ENCODE results near the gene CTSL. TPM values are rescaled to one million over a fixed set of nuclear protein-coding genes. Genes with fewer than 3 reads are reported as not detected.

CTSL gene
- total RNA-seq, 1 experiment from 2014 or later, result 39.7 TPM

- TF ChIP-seq, protein P1, sequence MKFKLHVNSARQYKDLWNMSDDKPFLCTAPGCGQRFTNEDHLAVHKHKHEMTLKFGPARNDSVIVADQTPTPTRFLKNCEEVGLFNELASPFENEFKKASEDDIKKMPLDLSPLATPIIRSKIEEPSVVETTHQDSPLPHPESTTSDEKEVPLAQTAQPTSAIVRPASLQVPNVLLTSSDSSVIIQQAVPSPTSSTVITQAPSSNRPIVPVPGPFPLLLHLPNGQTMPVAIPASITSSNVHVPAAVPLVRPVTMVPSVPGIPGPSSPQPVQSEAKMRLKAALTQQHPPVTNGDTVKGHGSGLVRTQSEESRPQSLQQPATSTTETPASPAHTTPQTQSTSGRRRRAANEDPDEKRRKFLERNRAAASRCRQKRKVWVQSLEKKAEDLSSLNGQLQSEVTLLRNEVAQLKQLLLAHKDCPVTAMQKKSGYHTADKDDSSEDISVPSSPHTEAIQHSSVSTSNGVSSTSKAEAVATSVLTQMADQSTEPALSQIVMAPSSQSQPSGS (CRISPR knock-in tag; IDR thresholded peaks at IDR 0.05; ENCODE audit: borderline replicate concordance, low read depth), result no peak
- TF ChIP-seq HMGA2 (CRISPR knock-in tag; IDR thresholded peaks at IDR 0.05) (no peak), ZNF396 (CRISPR knock-in tag; IDR thresholded peaks at IDR 0.05; ENCODE audit: borderline replicate concordance) (no peak), ATF1 (CRISPR knock-in tag; IDR thresholded peaks at IDR 0.05) (no peak), ZNF263 (CRISPR knock-in tag; IDR thresholded peaks at IDR 0.05; ENCODE audit: low read depth) (no peak), NFATC4 (CRISPR knock-in tag; IDR thresholded peaks at IDR 0.05) (no peak)
Measured at GRCh38 chr9:87718852-87719612, 6.9 kb upstream of the CTSL start (continued).

DNA sequence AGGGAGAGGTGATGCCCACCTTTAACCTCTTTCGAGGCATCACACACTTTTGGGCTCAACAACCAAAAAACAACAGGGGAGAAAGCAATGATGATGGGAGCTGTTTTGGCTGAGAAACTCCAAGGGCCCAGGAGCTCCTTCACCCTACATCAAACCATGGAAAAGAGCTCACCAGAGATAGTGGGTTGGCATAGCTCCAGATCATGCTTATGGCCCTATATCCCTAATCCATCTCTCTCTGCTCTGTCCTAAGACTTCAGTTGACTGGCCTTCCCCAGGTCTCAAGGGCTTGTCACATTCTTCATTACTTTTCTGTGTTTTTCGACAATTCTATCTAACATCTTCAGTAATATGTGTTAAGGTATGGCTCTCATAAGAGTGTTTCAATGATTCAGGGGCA, 5.7 kb upstream of the CTSL start:
- peaks cover 23% of the 10 kb centered on the region for H3K27me3 Mint-ChIP-seq (ENCODE audit: low read depth)
- CTCF ChIA-PET, result no interaction called here
- H3K4me3 Mint-ChIP-seq, result no peak overlapping the region
- no peaks in the 10 kb centered on the region for H3K36me3 Mint-ChIP-seq
- POLR2A ChIA-PET, result no interaction called here
- DNase-seq (ENCODE audit: low spot score), result no peak
- H3K27ac Mint-ChIP-seq, result no peak overlapping the region
- TF ChIP-seq, protein P2, sequence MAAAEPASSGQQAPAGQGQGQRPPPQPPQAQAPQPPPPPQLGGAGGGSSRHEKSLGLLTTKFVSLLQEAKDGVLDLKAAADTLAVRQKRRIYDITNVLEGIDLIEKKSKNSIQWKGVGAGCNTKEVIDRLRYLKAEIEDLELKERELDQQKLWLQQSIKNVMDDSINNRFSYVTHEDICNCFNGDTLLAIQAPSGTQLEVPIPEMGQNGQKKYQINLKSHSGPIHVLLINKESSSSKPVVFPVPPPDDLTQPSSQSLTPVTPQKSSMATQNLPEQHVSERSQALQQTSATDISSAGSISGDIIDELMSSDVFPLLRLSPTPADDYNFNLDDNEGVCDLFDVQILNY (CRISPR knock-in tag; IDR thresholded peaks at IDR 0.05), result no peak
- TF ChIP-seq OVOL2 (CRISPR knock-in tag; IDR thresholded peaks at IDR 0.05; ENCODE audit: borderline replicate concordance), result no peak
- no peak for TF ChIP-seq CREB1 (CRISPR knock-in tag; IDR thresholded peaks at IDR 0.05)
- no peak for TF ChIP-seq E2F1 (CRISPR knock-in tag; IDR thresholded peaks at IDR 0.05)
- TF ChIP-seq ZNF396 (CRISPR knock-in tag; IDR thresholded peaks at IDR 0.05; ENCODE audit: borderline replicate concordance), result no peak
- no peak for TF ChIP-seq PRDM15 (CRISPR knock-in tag; IDR thresholded peaks at IDR 0.05)
- TF ChIP-seq ATF1 (CRISPR knock-in tag; IDR thresholded peaks at IDR 0.05), result no peak
- TF ChIP-seq, protein P3, sequence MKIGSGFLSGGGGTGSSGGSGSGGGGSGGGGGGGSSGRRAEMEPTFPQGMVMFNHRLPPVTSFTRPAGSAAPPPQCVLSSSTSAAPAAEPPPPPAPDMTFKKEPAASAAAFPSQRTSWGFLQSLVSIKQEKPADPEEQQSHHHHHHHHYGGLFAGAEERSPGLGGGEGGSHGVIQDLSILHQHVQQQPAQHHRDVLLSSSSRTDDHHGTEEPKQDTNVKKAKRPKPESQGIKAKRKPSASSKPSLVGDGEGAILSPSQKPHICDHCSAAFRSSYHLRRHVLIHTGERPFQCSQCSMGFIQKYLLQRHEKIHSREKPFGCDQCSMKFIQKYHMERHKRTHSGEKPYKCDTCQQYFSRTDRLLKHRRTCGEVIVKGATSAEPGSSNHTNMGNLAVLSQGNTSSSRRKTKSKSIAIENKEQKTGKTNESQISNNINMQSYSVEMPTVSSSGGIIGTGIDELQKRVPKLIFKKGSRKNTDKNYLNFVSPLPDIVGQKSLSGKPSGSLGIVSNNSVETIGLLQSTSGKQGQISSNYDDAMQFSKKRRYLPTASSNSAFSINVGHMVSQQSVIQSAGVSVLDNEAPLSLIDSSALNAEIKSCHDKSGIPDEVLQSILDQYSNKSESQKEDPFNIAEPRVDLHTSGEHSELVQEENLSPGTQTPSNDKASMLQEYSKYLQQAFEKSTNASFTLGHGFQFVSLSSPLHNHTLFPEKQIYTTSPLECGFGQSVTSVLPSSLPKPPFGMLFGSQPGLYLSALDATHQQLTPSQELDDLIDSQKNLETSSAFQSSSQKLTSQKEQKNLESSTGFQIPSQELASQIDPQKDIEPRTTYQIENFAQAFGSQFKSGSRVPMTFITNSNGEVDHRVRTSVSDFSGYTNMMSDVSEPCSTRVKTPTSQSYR (CRISPR knock-in tag; IDR thresholded peaks at IDR 0.05), result no peak
- TF ChIP-seq FOXK1 (CRISPR knock-in tag; IDR thresholded peaks at IDR 0.05), result no peak
- no peak for TF ChIP-seq NFATC4 (CRISPR knock-in tag; IDR thresholded peaks at IDR 0.05)
- no peak for TF ChIP-seq ZNF532 (CRISPR knock-in tag; IDR thresholded peaks at IDR 0.05; ENCODE audit: borderline replicate concordance)
- TF ChIP-seq, protein P4, sequence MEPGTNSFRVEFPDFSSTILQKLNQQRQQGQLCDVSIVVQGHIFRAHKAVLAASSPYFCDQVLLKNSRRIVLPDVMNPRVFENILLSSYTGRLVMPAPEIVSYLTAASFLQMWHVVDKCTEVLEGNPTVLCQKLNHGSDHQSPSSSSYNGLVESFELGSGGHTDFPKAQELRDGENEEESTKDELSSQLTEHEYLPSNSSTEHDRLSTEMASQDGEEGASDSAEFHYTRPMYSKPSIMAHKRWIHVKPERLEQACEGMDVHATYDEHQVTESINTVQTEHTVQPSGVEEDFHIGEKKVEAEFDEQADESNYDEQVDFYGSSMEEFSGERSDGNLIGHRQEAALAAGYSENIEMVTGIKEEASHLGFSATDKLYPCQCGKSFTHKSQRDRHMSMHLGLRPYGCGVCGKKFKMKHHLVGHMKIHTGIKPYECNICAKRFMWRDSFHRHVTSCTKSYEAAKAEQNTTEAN (CRISPR knock-in tag; IDR thresholded peaks at IDR 0.05), result no peak
- TF ChIP-seq EMX1 (CRISPR knock-in tag; IDR thresholded peaks at IDR 0.05), result no peak
- TF ChIP-seq TP53 (CRISPR knock-in tag; IDR thresholded peaks at IDR 0.05), result no peak
- no peak for TF ChIP-seq RORB (CRISPR knock-in tag; IDR thresholded peaks at IDR 0.05)
- no peak for ATAC-seq
- H3K9me3 Mint-ChIP-seq, result no peaks in the 10 kb centered on the region
- H3K4me1 Mint-ChIP-seq, result no peaks in the 10 kb centered on the region

Data from WTC11 (cell line).